A549 (cell line): ENCODE data around the gene ZBTB11. TPM values are rescaled to one million over a fixed set of nuclear protein-coding genes. Genes with fewer than 3 reads are reported as not detected.
"Not testable (repeated sequence)": the region's sequence is repeated elsewhere in the genome, so short reads cannot be mapped to it uniquely, and the experiment has no call there.

ENCODE experiments used
- ATAC-seq, 2 experiments: fragments of 200-7000 bp in 1 of 2; fragments of >200 bp in 1 of 2; cut with Nextera tagmentation in 1 of 2; cut with Tn5 transposase in 1 of 2; 3 replicates each; pipeline versions ENCODE4 v1.8.0 to v1.9.1; 2018 to 2020; ENCODE audit warnings: mild to moderate bottlenecking in 1 of 2, moderate library complexity in 1 of 2
- CTCF ChIA-PET: fragments of 300-600 bp; sonication (Branson Sonifier 250); formaldehyde crosslinking; extraction: SDS; loops from one replicate; lab custom pipeline; 2021; ENCODE audit warnings: antibody characterized with exemption, inconsistent platforms; lab: Yijun Ruan, JAX
- POLR2A ChIA-PET: fragments of 350-600 bp; formaldehyde crosslinking; extraction: SDS; loops from one replicate; lab custom pipeline; 2021; ENCODE audit warnings: antibody characterized with exemption, inconsistent platforms; lab: Yijun Ruan, JAX
- DNase-seq, 2 experiments: peaks; one replicate each; pipeline versions ENCODE4 v3.0.0 to v3.0.0-alpha.2; 2011 to 2016; ENCODE audit warnings: low read depth in 1 of 2, low spot score in 1 of 2
- FAIRE-seq: peaks from 2 replicates; lab custom pipeline; 2011; peaks lifted over from hg19 to GRCh38; lab: Jason Lieb, UNC
- H3K27ac ChIP-seq, 2 experiments: fragments of >200 bp; sonication (Bioruptor Twin); formaldehyde crosslinking; 3 replicates each; pipeline ENCODE4 v1.5.1; 2016 to 2017
- H3K4me1 ChIP-seq: fragments of >200 bp; sonication (Bioruptor Twin); formaldehyde crosslinking; 3 replicates; pipeline ENCODE4 v1.6.1; 2016
- H3K4me2 ChIP-seq: fragments of >200 bp; sonication (Bioruptor Twin); formaldehyde crosslinking; 3 replicates; pipeline ENCODE4 v1.6.1; 2016
- H3K4me3 ChIP-seq: fragments of >200 bp; sonication (Bioruptor Twin); formaldehyde crosslinking; 3 replicates; pipeline ENCODE4 v1.5.1; 2016
- H3K9me3 ChIP-seq: fragments of >200 bp; sonication (Bioruptor Twin); formaldehyde crosslinking; 3 replicates; pipeline ENCODE4 v1.6.1; 2016
- BHLHE40 ChIP-seq: IDR thresholded peaks from 2 replicates; pipeline ENCODE4 v1.6.1; 2012; ENCODE audit warnings: low read depth, low read length, inconsistent platforms
- CBX2 ChIP-seq: fragments of 200-600 bp; sonication (generic); IDR thresholded peaks from 2 replicates; pipeline ENCODE4 v1.6.1; 2016; ENCODE audit warnings: low read depth, mild to moderate bottlenecking, borderline replicate concordance
- CHD2 ChIP-seq: fragments of 150-350 bp; IDR thresholded peaks from 2 replicates; pipeline ENCODE4 v1.6.1; 2014; ENCODE audit warnings: low read length; ENCODE audit not compliant: partially characterized antibody
- CHD4 ChIP-seq: fragments of 200-600 bp; sonication (generic); IDR thresholded peaks from 2 replicates; pipeline ENCODE4 v1.6.1; 2016; ENCODE audit warnings: antibody characterized with exemption, mild to moderate bottlenecking, borderline replicate concordance
- EHF ChIP-seq: fragments of 250-450 bp; sonication (Bioruptor Pico); IDR thresholded peaks from 2 replicates; pipeline ENCODE4 v1.5.0; 2020; ENCODE audit warnings: mild to moderate bottlenecking
- EP300 ChIP-seq, 2 experiments: fragments of >200 bp; sonication (Bioruptor Twin); formaldehyde crosslinking; IDR thresholded peaks; 2 replicates in 1 of 2; 3 replicates in 1 of 2; pipeline ENCODE4 v1.6.1; 2016 to 2017
- ESRRA ChIP-seq: fragments of 150-350 bp; IDR thresholded peaks from 2 replicates; pipeline ENCODE4 v1.6.1; 2014; ENCODE audit warnings: mild to moderate bottlenecking, low read length, borderline replicate concordance
- FOSB ChIP-seq: fragments of 250-450 bp; sonication (Bioruptor Pico); IDR thresholded peaks from 2 replicates; pipeline ENCODE4 v1.5.0; 2020; ENCODE audit warnings: mild to moderate bottlenecking, moderate library complexity
- GATA3 ChIP-seq: IDR thresholded peaks from 2 replicates; pipeline ENCODE4 v1.6.1; 2012; ENCODE audit warnings: borderline replicate concordance
- HMGXB4 ChIP-seq: fragments of 250-450 bp; sonication (Bioruptor Pico); IDR thresholded peaks from 2 replicates; pipeline ENCODE4 v1.5.0; 2021; ENCODE audit warnings: mild to moderate bottlenecking, moderate library complexity, borderline replicate concordance
- HOXB13 ChIP-seq: fragments of 250-450 bp; sonication (Bioruptor Pico); IDR thresholded peaks from 2 replicates; pipeline ENCODE4 v1.5.0; 2020; ENCODE audit warnings: low read depth, mild to moderate bottlenecking, moderate library complexity
- HOXB5 ChIP-seq: fragments of 250-450 bp; sonication (Bioruptor Pico); IDR thresholded peaks from 2 replicates; pipeline ENCODE4 v1.5.0; 2020; ENCODE audit warnings: mild to moderate bottlenecking, moderate library complexity
- KDM1A ChIP-seq: fragments of 200-600 bp; sonication (generic); IDR thresholded peaks from 2 replicates; pipeline ENCODE4 v1.6.1; 2016; ENCODE audit warnings: low read depth, mild to moderate bottlenecking
- MAFK ChIP-seq: fragments of 450-650 bp; IDR thresholded peaks from 2 replicates; pipeline ENCODE4 v1.6.1; 2014; ENCODE audit not compliant: partially characterized antibody
- MAZ ChIP-seq: fragments of 150-350 bp; IDR thresholded peaks from 2 replicates; pipeline ENCODE4 v1.6.1; 2014; ENCODE audit warnings: antibody characterized with exemption, low read depth, low read length, borderline replicate concordance
- MYC ChIP-seq: IDR thresholded peaks from 2 replicates; pipeline ENCODE4 v1.6.1; 2012; ENCODE audit warnings: mild to moderate bottlenecking, inconsistent platforms, low read length, improper control_type of control experiment, borderline replicate concordance
- NFE2L2 ChIP-seq: fragments of 150-350 bp; conservative IDR thresholded peaks from 2 replicates; pipeline ENCODE4 v1.6.1; 2014; ENCODE audit warnings: low read length
- NR3C1 ChIP-seq: fragments of >200 bp; sonication (Bioruptor Twin); formaldehyde crosslinking; IDR thresholded peaks from 3 replicates; pipeline ENCODE4 v1.6.1; 2017
- POLR2A ChIP-seq: IDR thresholded peaks from 2 replicates; pipeline ENCODE4 v1.6.1; 2012; ENCODE audit warnings: mild to moderate bottlenecking, low read length
- POLR2AphosphoS2 ChIP-seq: conservative IDR thresholded peaks from 2 replicates; pipeline ENCODE4 v1.6.1; 2012; ENCODE audit warnings: low read length, improper control_type of control experiment, inconsistent platforms
- RARB ChIP-seq: fragments of 250-450 bp; sonication (Bioruptor Pico); IDR thresholded peaks from 2 replicates; pipeline ENCODE4 v1.8.0; 2021; ENCODE audit warnings: mild to moderate bottlenecking, moderate library complexity
- TP53 ChIP-seq: fragments of 250-450 bp; sonication (Bioruptor Pico); IDR thresholded peaks from 2 replicates; pipeline ENCODE4 v1.5.0; 2021; ENCODE audit warnings: mild to moderate bottlenecking, moderate library complexity
- ZFP36 ChIP-seq: fragments of 450-650 bp; IDR thresholded peaks from 2 replicates; pipeline ENCODE4 v1.6.1; 2014; ENCODE audit warnings: borderline replicate concordance; ENCODE audit not compliant: partially characterized antibody
- WGBS: methylation state at CpG from one replicate; pipeline ENCODE4 v1.1.6; 2017; ENCODE audit errors: missing lambda C conversion rate; 5-methylcytosine and 5-hydroxymethylcytosine counted together
- polyA plus RNA-seq, 4 experiments: library from polyadenylated mRNA; depleted of rRNA in 3 of 4; stranded (reverse); fragments of >200 nt; fragmentation: RNase III in 1 of 4; extraction: RNeasy Plus Mini Kit Qiagen cat#74134 plus additional on column Dnase treatment in 1 of 4; gene quantifications; 2 replicates in 3 of 4; 3 replicates in 1 of 4; pipeline ENCODE4 v1.2.3, GENCODE V29; 2011 to 2017
- TF ChIP-seq, protein P1 (sequence below): IDR thresholded peaks from 2 replicates; pipeline ENCODE4 v1.6.1; 2012; ENCODE audit warnings: low read depth, borderline replicate concordance
- TF ChIP-seq, protein P2 (sequence below): fragments of 200-600 bp; sonication (generic); IDR thresholded peaks from 2 replicates; pipeline ENCODE4 v1.6.1; 2016; ENCODE audit warnings: antibody characterized with exemption, mild to moderate bottlenecking, moderate library complexity

ZBTB11 gene
- polyA plus RNA-seq, 2 of the 4 experiments (the other 2 are of a cell fraction) = 11.3 to 24.3 TPM

DNA sequence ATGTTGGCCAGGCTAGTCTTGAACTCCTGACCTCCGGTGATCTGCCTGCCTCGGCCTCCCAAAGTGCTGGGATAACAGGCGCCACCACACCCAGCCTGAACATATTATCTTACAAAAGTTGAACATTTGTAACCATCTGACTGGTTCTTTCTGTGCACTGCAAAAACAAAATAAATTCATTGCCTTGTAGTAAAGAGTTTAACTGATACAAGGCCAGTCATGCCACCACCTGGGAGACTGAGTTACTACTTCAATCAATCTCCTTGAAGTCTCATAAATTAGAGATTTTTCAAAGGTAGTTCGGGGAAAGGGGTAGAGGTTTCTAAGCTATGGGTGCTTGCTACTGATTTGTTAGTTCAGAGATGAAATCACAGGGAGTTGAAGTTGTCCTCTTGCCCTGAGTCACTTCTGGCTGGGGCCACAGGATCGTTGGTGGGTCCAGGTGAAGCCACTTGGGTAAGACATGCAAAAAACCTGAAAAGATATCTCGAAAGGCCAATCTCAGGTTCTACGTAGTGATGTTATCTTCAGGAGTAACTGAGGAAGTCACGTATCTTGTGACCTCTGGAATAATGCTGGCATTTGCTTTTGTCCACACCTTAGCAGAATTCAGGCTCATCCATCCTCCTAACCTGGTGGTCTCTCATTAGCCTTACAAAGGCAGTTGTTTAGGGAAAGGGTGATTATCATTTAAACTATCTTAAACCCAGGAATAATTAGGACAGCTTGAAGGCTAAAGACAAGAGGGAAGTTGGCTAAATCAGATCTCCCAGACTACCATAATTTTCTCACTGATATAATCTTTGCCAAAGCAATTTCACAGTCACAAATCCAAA, 33.7 kb downstream of the ZBTB11 start:
- ATAC-seq (no peak), DNase-seq (no peak), FAIRE-seq (no peak)
- Histone ChIP-seq H3K27ac (no peak overlapping the region), H3K9me3 (no peaks in the 10 kb centered on the region), H3K4me1 (no peaks in the 10 kb centered on the region), H3K4me3 (no peak overlapping the region), H3K4me2 (no peak overlapping the region)
- 86% methylated on average over 8 of the region's 8 CpGs for WGBS
- POLR2A ChIA-PET = no interaction called here
- CTCF ChIA-PET = interaction anchor here (1.0 kb wide), 1 partner anchor 35 kb away, joined by 3 read pairs; no protein-coding TSS in a partner anchor
- TF ChIP-seq CBX2 = no peak
- no peak for TF ChIP-seq CHD4
- no peak for TF ChIP-seq CHD2
- no peak for TF ChIP-seq POLR2AphosphoS2
- no peak for TF ChIP-seq TP53 (CRISPR knock-in tag)
- no peak for TF ChIP-seq ESRRA
- TF ChIP-seq EHF = no peak
- no peak for TF ChIP-seq MYC
- TF ChIP-seq BHLHE40 = no peak
- TF ChIP-seq, protein P1, sequence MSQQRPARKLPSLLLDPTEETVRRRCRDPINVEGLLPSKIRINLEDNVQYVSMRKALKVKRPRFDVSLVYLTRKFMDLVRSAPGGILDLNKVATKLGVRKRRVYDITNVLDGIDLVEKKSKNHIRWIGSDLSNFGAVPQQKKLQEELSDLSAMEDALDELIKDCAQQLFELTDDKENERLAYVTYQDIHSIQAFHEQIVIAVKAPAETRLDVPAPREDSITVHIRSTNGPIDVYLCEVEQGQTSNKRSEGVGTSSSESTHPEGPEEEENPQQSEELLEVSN = no peak
- TF ChIP-seq NR3C1 = no peak
- TF ChIP-seq MAZ = no peak
- no peak for TF ChIP-seq HOXB5 (CRISPR knock-in tag)
- no peak for TF ChIP-seq POLR2A

- no peaks in the 10 kb centered on the region for H3K9me3 ChIP-seq
- no peak for FAIRE-seq
- CTCF ChIA-PET = no interaction called here
- no peaks in the 10 kb centered on the region for H3K4me1 ChIP-seq
- H3K4me3 ChIP-seq = no peak overlapping the region
- no peak for TF ChIP-seq HMGXB4 (CRISPR knock-in tag)
- no peak for TF ChIP-seq EHF
- TF ChIP-seq CBX2 = no peak
- TF ChIP-seq NFE2L2 = no peak
- TF ChIP-seq KDM1A = no peak
- TF ChIP-seq FOSB (CRISPR knock-in tag) = no peak
- no peak for TF ChIP-seq HOXB5 (CRISPR knock-in tag)
- TF ChIP-seq, protein P2, sequence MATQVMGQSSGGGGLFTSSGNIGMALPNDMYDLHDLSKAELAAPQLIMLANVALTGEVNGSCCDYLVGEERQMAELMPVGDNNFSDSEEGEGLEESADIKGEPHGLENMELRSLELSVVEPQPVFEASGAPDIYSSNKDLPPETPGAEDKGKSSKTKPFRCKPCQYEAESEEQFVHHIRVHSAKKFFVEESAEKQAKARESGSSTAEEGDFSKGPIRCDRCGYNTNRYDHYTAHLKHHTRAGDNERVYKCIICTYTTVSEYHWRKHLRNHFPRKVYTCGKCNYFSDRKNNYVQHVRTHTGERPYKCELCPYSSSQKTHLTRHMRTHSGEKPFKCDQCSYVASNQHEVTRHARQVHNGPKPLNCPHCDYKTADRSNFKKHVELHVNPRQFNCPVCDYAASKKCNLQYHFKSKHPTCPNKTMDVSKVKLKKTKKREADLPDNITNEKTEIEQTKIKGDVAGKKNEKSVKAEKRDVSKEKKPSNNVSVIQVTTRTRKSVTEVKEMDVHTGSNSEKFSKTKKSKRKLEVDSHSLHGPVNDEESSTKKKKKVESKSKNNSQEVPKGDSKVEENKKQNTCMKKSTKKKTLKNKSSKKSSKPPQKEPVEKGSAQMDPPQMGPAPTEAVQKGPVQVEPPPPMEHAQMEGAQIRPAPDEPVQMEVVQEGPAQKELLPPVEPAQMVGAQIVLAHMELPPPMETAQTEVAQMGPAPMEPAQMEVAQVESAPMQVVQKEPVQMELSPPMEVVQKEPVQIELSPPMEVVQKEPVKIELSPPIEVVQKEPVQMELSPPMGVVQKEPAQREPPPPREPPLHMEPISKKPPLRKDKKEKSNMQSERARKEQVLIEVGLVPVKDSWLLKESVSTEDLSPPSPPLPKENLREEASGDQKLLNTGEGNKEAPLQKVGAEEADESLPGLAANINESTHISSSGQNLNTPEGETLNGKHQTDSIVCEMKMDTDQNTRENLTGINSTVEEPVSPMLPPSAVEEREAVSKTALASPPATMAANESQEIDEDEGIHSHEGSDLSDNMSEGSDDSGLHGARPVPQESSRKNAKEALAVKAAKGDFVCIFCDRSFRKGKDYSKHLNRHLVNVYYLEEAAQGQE = no peak
- no peak for TF ChIP-seq ESRRA
- no peak for TF ChIP-seq GATA3
- TF ChIP-seq MYC = no peak
- TF ChIP-seq HOXB13 (CRISPR knock-in tag) = no peak
- no peak for TF ChIP-seq EP300 (IDR thresholded peaks at IDR 0.05)
- TF ChIP-seq MAFK = no peak
- no peak for TF ChIP-seq ZFP36
- no peak for TF ChIP-seq RARB (CRISPR knock-in tag)
- H3K4me2 ChIP-seq = no peak overlapping the region
- ATAC-seq = no peak
- 91% methylated on average over 3 of the region's 3 CpGs for WGBS
- H3K27ac ChIP-seq = no peak overlapping the region
- DNase-seq = no peak
- POLR2A ChIA-PET = no interaction called here
Measured at GRCh38 chr3:101642441-101642840, 34.5 kb downstream of the ZBTB11 start.

GRCh38 chr3:101641397-101642115, 35.4 kb downstream of the ZBTB11 start:
- FAIRE-seq, H3K4me2 ChIP-seq, H3K27ac ChIP-seq, ATAC-seq, CTCF ChIA-PET, H3K9me3 ChIP-seq, H3K4me3 ChIP-seq, DNase-seq, H3K4me1 ChIP-seq, POLR2A ChIA-PET: not testable (repeated sequence)
- 87% methylated on average over 14 of the region's 14 CpGs for WGBS
